GM19025 (cell line): ENCODE data around the gene SUCO.

ENCODE experiments used
- ATAC-seq: cut with Tn5 transposase; IDR thresholded peaks from one replicate; pipeline ENCODE4 v1.9.1; 2021; ENCODE audit warnings: mild to moderate bottlenecking, low read depth, moderate library complexity; ENCODE audit not compliant: unreplicated experiment

The SUCO gene

DNA sequence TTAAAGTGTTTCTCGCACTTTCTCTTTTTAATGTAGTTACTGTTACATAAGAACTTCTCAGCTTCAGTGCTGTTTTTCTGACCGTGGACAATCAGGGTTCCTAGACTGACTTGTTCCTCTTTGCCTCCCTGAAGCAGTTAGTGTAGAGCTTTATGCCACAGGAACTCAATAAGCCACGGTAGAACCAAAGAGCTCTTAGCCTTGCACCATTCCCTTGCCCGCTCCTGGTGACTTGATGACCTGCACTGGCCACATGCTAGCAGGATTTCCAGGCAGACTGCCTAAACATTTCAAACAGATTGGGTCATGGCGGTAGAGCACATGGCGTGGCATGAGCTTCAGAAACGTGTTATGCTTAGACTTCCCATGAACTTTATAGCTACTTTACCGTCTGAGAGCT is 107.2 kb downstream of the SUCO start:
- ATAC-seq = no peak

- no peak for ATAC-seq
Measured at GRCh38 chr1:172641492-172641891, 108.5 kb downstream of the SUCO start.

DNA sequence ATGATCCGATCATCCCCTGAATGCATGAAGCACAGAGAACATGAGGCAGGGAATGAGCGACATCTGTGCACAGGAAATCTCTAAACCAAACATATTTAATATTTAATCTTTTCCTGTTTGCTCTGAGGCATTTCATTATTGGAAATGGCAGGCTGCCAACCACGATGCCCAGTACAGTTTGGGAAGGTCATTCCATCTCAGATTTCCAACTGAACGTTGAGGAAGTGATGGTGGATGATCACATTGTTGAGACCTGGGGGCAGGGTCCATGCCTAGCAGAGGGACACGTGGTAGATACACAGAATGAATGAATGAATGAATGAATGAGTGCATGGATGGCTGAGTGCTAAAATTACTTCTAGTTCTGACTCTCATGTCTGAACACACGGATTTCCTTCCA is 110.0 kb downstream of the SUCO start:
- no peak for ATAC-seq

DNA sequence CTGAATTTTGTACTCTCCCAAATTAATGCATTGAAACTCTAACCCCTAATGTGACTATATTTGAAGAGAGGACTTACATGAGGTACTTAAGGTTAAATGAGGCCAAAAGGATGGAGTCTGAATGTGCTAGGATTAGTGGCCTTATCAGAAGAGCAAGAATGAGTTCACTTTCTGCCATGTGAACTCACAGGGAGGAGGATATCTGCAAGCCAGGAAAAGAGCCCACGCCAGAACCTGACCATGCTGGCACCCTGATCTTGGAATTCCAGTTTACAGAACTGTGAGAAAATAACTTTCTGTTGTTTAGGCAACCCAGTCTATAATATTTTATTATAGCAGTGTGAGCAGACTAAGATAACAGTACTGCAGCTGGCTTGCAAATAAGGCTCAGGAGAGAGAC is 113.7 kb downstream of the SUCO start:
- no peak for ATAC-seq

DNA sequence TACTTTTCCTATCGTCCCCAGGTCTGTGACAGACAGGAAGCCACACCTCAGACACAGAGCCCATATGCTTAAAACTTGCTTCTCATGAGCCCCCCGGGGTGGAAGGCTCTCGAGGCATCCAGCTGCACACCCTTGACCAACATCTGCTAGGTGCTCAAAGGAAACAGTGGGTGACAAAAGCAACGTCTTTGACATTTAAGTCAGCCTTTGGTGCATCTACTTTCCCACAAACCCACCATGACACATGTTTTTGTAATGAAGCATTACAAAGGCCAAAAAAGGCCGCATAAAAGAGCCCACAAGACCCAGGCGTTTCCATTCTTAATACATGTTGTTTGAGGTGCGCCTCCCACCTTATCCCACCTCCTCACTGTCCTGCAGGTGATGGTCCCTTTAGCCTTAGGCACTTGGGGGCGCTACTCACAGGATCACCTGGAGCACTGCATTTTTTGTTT is 114.2 kb downstream of the SUCO start:
- no peak for ATAC-seq

GRCh38 chr1:172647987-172648386 is 115.0 kb downstream of the SUCO start:
- no peak for ATAC-seq

- ATAC-seq = no peak
Measured at GRCh38 chr1:172650474-172651193, 117.7 kb downstream of the SUCO start.

- ATAC-seq = no peak
Measured at GRCh38 chr1:172653015-172653709, 120.2 kb downstream of the SUCO start.

DNA sequence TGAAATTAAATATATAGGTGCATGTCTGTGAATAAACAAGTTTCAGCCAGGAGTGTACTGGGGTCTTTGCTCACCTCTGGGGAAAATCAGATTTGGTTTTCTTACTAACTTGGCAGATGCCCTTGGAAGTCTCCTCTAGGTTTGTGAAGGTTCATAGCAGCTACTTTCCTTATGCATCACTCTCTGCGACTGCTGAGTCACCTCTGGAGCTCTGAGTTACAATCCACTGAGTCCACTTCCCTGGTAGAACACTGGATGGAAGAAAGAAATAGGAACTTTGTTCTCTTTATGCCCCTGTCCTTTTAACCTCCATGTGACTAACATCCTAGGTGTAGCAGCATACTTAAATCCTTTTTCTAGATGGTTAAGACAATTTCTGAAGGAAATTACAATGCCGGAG is 121.6 kb downstream of the SUCO start:
- no peak for ATAC-seq

- ATAC-seq = no peak
Measured at GRCh38 chr1:172656576-172656975, 123.6 kb downstream of the SUCO start.

GRCh38 chr1:172657586-172657985 is 124.6 kb downstream of the SUCO start:
- ATAC-seq = no peak

- no peak for ATAC-seq
Measured at GRCh38 chr1:172658871-172659453, 126.0 kb downstream of the SUCO start, which contains the start of gene FASLG. Gene FASLG, plus strand, starts transcription at chr1:172659103. Its CDS starts 99 bp downstream, at chr1:172659202.

DNA sequence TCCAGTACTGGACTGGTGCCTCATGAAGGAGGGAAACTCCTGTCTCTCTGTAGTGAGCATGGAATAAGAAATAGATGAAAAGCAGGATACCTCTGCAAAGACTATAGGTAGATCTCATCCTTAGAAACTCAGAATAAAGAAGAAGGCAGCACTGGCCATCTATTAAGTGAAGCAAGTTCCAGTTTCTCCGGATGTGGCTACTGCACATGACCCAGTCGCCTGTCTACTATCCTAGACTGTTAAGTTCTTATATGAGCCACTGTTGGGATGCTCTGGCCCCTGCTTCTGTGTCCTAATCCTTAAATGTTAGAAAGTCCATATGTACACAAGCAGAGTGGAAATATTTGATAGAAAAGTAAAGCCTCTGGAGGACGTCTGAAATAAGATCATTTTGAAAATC is 128.2 kb downstream of the SUCO start:
- ATAC-seq = no peak
